OCI-LY1 (cell line): ENCODE measurements around the gene MCM7.

Source experiments
- CTCF ChIP-seq: fragments of 200-600 bp; sonication (generic), shearing (Covaris generic); IDR thresholded peaks from 2 replicates; pipeline ENCODE4 v1.5.1; 2017; ENCODE audit warnings: mild to moderate bottlenecking, antibody characterized with exemption, low read length, moderate library complexity, mixed read lengths
- EZH2 ChIP-seq: fragments of 200-600 bp; sonication (generic), shearing (Covaris generic); IDR thresholded peaks from 2 replicates; pipeline ENCODE4 v1.8.0; 2017; ENCODE audit warnings: borderline replicate concordance, mixed run types, mild to moderate bottlenecking, antibody characterized with exemption, low read length, moderate library complexity, mixed read lengths

DNA sequence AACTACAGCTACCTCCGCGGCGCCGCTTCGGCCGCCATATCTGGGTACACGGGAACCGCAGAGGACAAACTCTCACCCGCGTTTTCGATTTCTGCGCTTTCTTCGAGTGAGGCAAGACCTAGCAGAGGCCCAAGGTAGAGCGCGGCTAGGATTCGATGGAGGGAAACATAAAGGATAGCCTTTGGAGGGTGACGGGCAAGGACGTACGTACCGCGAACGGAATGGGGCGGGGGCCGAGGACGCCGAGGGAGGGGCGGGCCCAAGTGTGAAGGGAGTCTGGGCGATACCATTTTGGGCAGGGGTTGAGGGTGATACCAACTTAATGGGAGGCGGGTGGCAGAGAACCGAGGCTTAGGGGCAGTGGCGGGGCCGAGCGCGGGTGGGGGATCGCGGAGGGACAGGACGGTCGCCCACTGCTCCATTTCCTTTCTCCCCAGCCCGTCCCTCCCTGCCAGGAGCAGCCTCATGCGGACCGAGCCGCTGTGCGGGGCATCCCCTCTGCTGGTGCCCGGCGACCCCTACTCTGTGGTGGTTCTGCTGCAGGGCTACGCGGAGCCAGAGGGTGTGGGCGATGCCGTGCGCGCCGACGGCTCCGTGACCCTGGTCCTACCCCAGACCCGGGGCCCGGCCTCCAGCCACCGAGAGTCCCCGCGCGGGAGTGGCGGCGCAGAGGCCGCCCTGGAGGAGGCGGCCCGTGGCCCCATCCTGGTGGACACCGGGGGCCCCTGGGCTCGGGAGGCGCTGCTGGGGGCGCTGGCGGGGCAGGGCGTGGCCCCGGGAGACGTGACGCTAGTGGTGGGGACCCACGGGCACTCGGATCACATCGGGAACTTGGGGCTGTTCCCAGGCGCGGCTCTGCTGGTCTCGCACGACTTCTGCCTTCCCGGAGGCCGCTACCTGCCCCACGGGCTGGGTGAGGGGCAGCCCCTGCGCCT, 26.0 kb upstream of the MCM7 start, which contains the start of gene MBLAC1:
- TF ChIP-seq CTCF (no peak), EZH2 (no peak)
